Endodermal cell (in vitro differentiated cells): ENCODE data around the gene EPN2. TPM values are rescaled to one million over a fixed set of nuclear protein-coding genes. Genes with fewer than 3 reads are reported as not detected.
A peak's percentile ranks its signal among the peaks of the same experiment; 100 is the strongest.

ENCODE experiments used
- DNase-seq: peaks from one replicate; pipeline ENCODE4 v3.0.0-alpha.2; 2017
- H3K27ac ChIP-seq: 2 replicates; pipeline ENCODE4 v1.5.1; 2013; ENCODE audit warnings: mild to moderate bottlenecking, low read depth, low read length, moderate library complexity
- H3K27me3 ChIP-seq: 2 replicates; pipeline ENCODE4 v1.6.1; 2013; ENCODE audit warnings: mild to moderate bottlenecking, low read length, moderate library complexity; ENCODE audit not compliant: insufficient read depth, control insufficient read depth, poor library complexity, severe bottlenecking
- H3K36me3 ChIP-seq: 2 replicates; pipeline ENCODE4 v1.7.0; 2013; ENCODE audit warnings: mild to moderate bottlenecking, low read length, moderate library complexity; ENCODE audit not compliant: control insufficient read depth, insufficient read depth
- H3K4me1 ChIP-seq: one replicate; pipeline ENCODE4 v1.7.0; 2013; ENCODE audit warnings: low read length; ENCODE audit not compliant: control insufficient read depth, insufficient read depth
- H3K4me3 ChIP-seq: 2 replicates; pipeline ENCODE4 v1.5.1; 2013; ENCODE audit warnings: mild to moderate bottlenecking, low read length, moderate library complexity
- H3K9ac ChIP-seq: 2 replicates; pipeline ENCODE4 v1.6.1; 2013; ENCODE audit warnings: mild to moderate bottlenecking, low read length, moderate library complexity; ENCODE audit not compliant: poor library complexity, severe bottlenecking; ENCODE audit errors: extremely low read depth
- H3K9me3 ChIP-seq: 2 replicates; pipeline ENCODE4 v1.6.1; 2013; ENCODE audit warnings: mild to moderate bottlenecking, low read length, moderate library complexity; ENCODE audit not compliant: control insufficient read depth
- H3K27ac Mint-ChIP-seq: 2 replicates; pipeline ENCODE4 v1.8.0; 2020; ENCODE audit warnings: mixed read lengths
- H3K27me3 Mint-ChIP-seq: 2 replicates; pipeline ENCODE4 v1.8.0; 2021; ENCODE audit warnings: mild to moderate bottlenecking, mixed read lengths; ENCODE audit not compliant: insufficient read depth
- H3K36me3 Mint-ChIP-seq: 2 replicates; pipeline ENCODE4 v1.8.0; 2020; ENCODE audit warnings: low read depth, mixed read lengths
- H3K4me1 Mint-ChIP-seq: 2 replicates; pipeline ENCODE4 v1.8.0; 2020; ENCODE audit warnings: mixed read lengths
- H3K4me3 Mint-ChIP-seq: 2 replicates; pipeline ENCODE4 v1.8.0; 2020; ENCODE audit warnings: mild to moderate bottlenecking, moderate library complexity, mixed read lengths
- H3K9me3 Mint-ChIP-seq: 2 replicates; pipeline ENCODE4 v1.8.0; 2020; ENCODE audit warnings: mild to moderate bottlenecking, mixed read lengths
- WGBS, 2 experiments: methylation state at CpG; one replicate each; pipeline versions ENCODE4 v1.1.5 to v1.1.7; 2013; ENCODE audit warnings: missing lambda C conversion rate in 2 of 2, mixed read lengths in 1 of 2; ENCODE audit not compliant: insufficient coverage in 1 of 2, insufficient read length in 1 of 2; 5-methylcytosine and 5-hydroxymethylcytosine counted together
- total RNA-seq, 2 donors: library from RNA; stranded (reverse); fragmentation: NEBNext Ultra II Directional in 1 of 2; extraction: Animal tissue kit (Norgen Biotek cat#: 25700) in 1 of 2; gene quantifications; 2 replicates in 1 of 2; 3 replicates in 1 of 2; pipeline ENCODE4 v1.2.1, GENCODE V29; 2021
- TF ChIP-seq, protein P1 (sequence below): fragments of 200-600 bp; sonication (generic); conservative IDR thresholded peaks from 2 replicates; pipeline ENCODE4 v1.5.0; 2021; ENCODE audit warnings: antibody characterized with exemption, mild to moderate bottlenecking

Gene EPN2
- total RNA-seq, 2 donors from 2014 or later, result 46.0 to 50.9 TPM

DNA sequence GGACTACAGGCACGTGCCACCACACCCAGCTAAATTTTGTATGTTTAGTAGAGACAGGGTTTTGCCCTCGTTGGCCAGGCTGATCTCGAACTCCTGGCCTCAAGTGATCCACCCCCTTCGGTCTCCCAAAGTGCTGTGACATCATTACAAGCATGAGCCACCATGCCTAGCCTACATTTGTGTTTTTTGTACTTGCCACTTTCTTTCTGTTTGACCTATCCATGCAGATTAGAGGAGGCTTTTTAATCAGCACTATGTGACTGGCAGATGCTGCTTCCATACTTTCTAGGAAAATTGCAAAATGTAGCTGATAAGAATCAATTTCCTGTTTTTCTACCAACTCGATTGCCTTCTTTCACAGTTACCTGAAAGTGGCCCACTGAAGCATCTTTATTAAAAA lies 68.1 kb downstream of the EPN2 start:
- H3K9me3 Mint-ChIP-seq, result no peaks in the 10 kb centered on the region
- H3K27ac Mint-ChIP-seq, result no peak overlapping the region
- Histone ChIP-seq H3K27ac (no peak overlapping the region), H3K36me3 (peaks cover 8% of the 10 kb centered on the region), H3K4me3 (no peak overlapping the region), H3K4me1 (no peaks in the 10 kb centered on the region), H3K9ac (no peak overlapping the region), H3K9me3 (no peaks in the 10 kb centered on the region), H3K27me3 (no peaks in the 10 kb centered on the region)
- H3K36me3 Mint-ChIP-seq, result peaks cover 13% of the 10 kb centered on the region
- no peaks in the 10 kb centered on the region for H3K4me1 Mint-ChIP-seq
- TF ChIP-seq, protein P1, sequence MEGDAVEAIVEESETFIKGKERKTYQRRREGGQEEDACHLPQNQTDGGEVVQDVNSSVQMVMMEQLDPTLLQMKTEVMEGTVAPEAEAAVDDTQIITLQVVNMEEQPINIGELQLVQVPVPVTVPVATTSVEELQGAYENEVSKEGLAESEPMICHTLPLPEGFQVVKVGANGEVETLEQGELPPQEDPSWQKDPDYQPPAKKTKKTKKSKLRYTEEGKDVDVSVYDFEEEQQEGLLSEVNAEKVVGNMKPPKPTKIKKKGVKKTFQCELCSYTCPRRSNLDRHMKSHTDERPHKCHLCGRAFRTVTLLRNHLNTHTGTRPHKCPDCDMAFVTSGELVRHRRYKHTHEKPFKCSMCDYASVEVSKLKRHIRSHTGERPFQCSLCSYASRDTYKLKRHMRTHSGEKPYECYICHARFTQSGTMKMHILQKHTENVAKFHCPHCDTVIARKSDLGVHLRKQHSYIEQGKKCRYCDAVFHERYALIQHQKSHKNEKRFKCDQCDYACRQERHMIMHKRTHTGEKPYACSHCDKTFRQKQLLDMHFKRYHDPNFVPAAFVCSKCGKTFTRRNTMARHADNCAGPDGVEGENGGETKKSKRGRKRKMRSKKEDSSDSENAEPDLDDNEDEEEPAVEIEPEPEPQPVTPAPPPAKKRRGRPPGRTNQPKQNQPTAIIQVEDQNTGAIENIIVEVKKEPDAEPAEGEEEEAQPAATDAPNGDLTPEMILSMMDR, result no peak
- H3K4me3 Mint-ChIP-seq, result no peak overlapping the region
- DNase-seq, result peak; percentile 30
- no peaks in the 10 kb centered on the region for H3K27me3 Mint-ChIP-seq
- 88 to 93% methylated on average over 5 of the region's 5 CpGs for WGBS, 2 experiments

DNA sequence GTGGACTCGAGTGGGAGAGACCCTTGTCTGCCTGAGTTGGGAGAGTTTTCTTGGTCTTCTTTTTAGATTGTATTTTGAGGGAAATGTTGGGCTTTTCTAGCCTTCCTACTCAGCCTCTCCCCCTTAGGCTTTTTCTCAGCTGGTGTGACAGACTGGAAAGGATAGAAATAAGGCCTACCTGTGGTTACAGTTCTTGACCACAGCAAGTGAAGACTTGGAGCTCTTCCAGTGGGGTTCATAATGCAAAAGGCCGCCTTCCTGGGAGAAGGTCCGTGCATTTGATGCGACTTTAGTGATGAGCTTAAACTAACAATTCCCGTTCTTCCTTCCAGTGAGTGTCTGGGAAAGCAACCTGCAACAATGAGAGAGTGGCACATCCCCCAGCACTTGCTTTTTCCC lies 68.6 kb downstream of the EPN2 start:
- no peaks in the 10 kb centered on the region for H3K9me3 Mint-ChIP-seq
- Histone ChIP-seq H3K27me3 (no peaks in the 10 kb centered on the region), H3K27ac (no peak overlapping the region), H3K36me3 (peaks cover 8% of the 10 kb centered on the region), H3K9me3 (no peaks in the 10 kb centered on the region), H3K4me1 (no peaks in the 10 kb centered on the region), H3K4me3 (no peak overlapping the region), H3K9ac (no peak overlapping the region)
- WGBS, 2 experiments, result 95 to 98% methylated on average over 4 to 5 of the region's 5 CpGs
- TF ChIP-seq, protein P1, result no peak
- H3K36me3 Mint-ChIP-seq, result peaks cover 13% of the 10 kb centered on the region
- H3K4me1 Mint-ChIP-seq, result no peaks in the 10 kb centered on the region
- H3K4me3 Mint-ChIP-seq, result no peak overlapping the region
- no peak overlapping the region for H3K27ac Mint-ChIP-seq
- peak; percentile 31 for DNase-seq
- no peaks in the 10 kb centered on the region for H3K27me3 Mint-ChIP-seq

DNA sequence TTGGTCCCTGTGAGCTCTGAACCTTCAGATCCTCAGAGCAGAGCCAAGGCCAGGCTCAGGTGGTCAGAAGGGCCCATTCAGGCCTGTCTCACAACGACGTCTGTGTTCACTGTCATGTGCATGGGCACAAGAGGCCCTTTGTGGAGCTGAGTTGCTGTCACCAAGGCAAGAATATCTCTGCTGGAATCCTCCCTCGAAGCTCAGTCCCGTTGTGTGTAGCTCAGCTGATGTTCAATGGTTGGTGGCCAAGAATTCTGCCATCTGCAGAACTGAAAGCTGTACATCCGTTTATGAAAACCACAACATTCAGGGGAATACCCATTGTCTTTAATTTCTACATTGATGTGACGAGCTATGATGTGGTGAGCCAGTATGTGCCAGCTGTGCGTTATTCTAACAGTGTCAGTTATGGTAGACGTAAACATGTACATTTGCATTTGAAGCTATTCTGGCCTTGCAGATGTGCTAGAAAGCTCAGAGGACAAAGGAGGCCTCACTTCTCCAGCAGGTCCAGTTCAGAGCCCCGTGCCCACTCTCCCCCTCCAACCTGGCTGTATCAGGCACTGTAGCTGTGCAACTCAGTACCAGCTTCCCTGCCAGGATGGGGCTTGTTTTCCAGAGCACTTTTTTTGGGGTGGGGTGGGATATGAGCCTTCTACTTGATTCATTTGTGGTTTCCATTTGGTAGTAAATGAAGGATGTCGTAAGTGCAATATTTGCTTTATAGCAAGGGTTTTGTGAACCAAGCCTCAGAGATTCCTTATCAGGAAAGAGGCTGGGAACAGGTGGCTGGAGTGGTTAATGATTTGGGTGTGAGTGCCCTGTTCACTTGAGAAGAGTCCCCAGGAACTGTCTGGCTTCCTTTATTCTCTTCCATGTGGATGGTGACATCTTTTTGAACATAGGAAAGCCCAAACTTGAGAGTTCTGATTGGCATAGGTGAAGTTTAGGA lies 69.3 kb downstream of the EPN2 start:
- Histone ChIP-seq H3K27ac (no peak overlapping the region), H3K36me3 (peaks cover 8% of the 10 kb centered on the region), H3K9me3 (no peaks in the 10 kb centered on the region), H3K4me1 (no peaks in the 10 kb centered on the region), H3K27me3 (no peaks in the 10 kb centered on the region), H3K4me3 (no peak overlapping the region), H3K9ac (no peak overlapping the region)
- Mint-ChIP-seq H3K9me3 (no peaks in the 10 kb centered on the region), H3K36me3 (peaks cover 15% of the 10 kb centered on the region), H3K4me1 (no peaks in the 10 kb centered on the region), H3K4me3 (no peak overlapping the region), H3K27me3 (no peaks in the 10 kb centered on the region), H3K27ac (no peak overlapping the region)
- 92 to 96% methylated on average over 10 of the region's 10 CpGs for WGBS, 2 experiments
- TF ChIP-seq, protein P1, result no peak
- DNase-seq, result peak; percentile 31
